HL-60 (cell line): ENCODE results near the gene TMC6.

ENCODE experiments used
- DNase-seq, 2 experiments: peaks; one replicate each; pipeline ENCODE4 v3.0.0-alpha.2; 2010 to 2020; ENCODE audit warnings: low read depth in 1 of 2, low spot score in 1 of 2
- H3K27ac ChIP-seq: fragments of 250-450 bp; sonication (Bioruptor Pico); replicated peaks from 2 replicates; pipeline ENCODE4 v1.5.1; 2020; ENCODE audit warnings: mild to moderate bottlenecking, moderate library complexity
- H3K27me3 ChIP-seq: fragments of 250-450 bp; sonication (Bioruptor Pico); 2 replicates; pipeline ENCODE4 v1.5.1; 2021; ENCODE audit warnings: mild to moderate bottlenecking, moderate library complexity; ENCODE audit not compliant: insufficient read depth, poor library complexity, severe bottlenecking
- H3K4me3 ChIP-seq: replicated peaks from 2 replicates; pipeline ENCODE4 v1.5.1; 2011; ENCODE audit warnings: mild to moderate bottlenecking, control low read depth, low read length; ENCODE audit not compliant: insufficient read depth
- CTCF ChIP-seq: IDR thresholded peaks from one replicate; pipeline ENCODE4 v1.5.1; 2011; ENCODE audit warnings: low read length, control low read depth, inconsistent platforms; ENCODE audit not compliant: insufficient read depth
- GABPA ChIP-seq: IDR thresholded peaks from 2 replicates; pipeline ENCODE4 v1.6.1; 2012; ENCODE audit warnings: low read depth
- POLR2AphosphoS5 ChIP-seq: IDR thresholded peaks from 2 replicates; pipeline ENCODE4 v1.6.1; 2012; ENCODE audit warnings: low read depth
- REST ChIP-seq: IDR thresholded peaks from 2 replicates; pipeline ENCODE4 v1.6.1; 2012; ENCODE audit warnings: low read depth; ENCODE audit not compliant: insufficient replicate concordance
- SPI1 ChIP-seq: IDR thresholded peaks from 2 replicates; pipeline ENCODE4 v1.6.1; 2012; ENCODE audit warnings: low read depth, mild to moderate bottlenecking, borderline replicate concordance

Gene TMC6

DNA sequence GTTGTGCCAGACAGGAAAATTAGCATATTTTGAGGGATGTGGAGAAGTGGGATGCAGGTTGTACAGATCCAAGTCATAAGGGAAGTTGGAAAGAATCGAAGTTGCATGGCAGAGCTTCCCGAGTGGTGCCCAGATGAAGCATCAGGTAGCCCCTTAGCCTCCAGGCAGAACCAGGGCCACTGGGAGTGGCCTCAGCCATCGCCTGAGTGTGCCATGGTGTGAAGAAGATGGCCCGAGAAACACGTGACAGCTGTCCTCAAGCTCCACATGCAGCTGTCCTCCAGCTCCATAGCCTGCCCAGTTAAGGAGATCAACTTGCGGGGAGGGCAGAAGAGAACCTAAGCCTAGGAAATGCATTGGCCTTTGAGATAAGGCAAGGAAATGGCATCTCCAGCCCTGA, 33.5 kb downstream of the TMC6 start:
- Histone ChIP-seq H3K27ac (no peak overlapping the region), H3K4me3 (no peak overlapping the region), H3K27me3 (no peaks in the 10 kb centered on the region)
- TF ChIP-seq CTCF (no peak), GABPA (no peak), SPI1 (no peak), REST (no peak), POLR2AphosphoS5 (no peak)
- DNase-seq, result no peak

DNA sequence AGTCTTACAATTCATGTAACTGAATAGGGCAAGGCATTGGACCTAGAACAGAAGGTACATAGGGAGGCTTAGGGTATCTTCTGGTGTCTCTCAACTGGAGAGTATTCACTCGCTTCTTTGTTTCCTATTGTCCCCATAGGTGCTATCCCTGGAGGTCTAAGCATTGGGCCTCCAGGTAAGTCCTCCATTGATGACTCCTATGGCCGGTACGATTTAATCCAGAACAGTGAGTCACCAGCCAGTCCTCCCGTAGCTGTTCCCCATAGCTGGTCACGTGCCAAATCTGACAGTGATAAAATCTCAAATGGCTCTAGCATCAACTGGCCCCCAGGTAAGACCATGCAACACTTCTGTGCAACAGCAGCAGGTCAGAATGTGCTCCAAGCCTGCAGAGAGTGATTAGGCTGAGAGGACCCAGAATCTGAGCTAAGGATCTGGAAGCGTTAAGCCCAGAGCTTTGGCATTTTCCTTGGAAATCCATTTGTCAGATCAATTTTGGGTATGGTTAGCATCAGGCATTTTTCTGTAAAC, 35.7 kb downstream of the TMC6 start:
- DNase-seq, result no peak

More for the DNA sequence above, 35.7 kb downstream of the TMC6 start:
- no peaks in the 10 kb centered on the region for H3K27me3 ChIP-seq
- H3K4me3 ChIP-seq, result no peak overlapping the region
- no peak overlapping the region for H3K27ac ChIP-seq
- no peak for TF ChIP-seq REST
- TF ChIP-seq CTCF, result no peak
- TF ChIP-seq SPI1, result no peak
- TF ChIP-seq GABPA, result no peak
- TF ChIP-seq POLR2AphosphoS5, result no peak
